ENCODE data around the gene MROH9.

- no peak for TF ChIP-seq CTCF (IDR thresholded peaks at IDR 0.05)
- TF ChIP-seq POLR2A (IDR thresholded peaks at IDR 0.05), result no peak
These were observed 120.8 kb downstream of the MROH9 start for GRCh38 chr1:171055966-171056643.
